Endothelial cell (in vitro differentiated cells): ENCODE measurements around the gene LRGUK. TPM values are rescaled to one million over a fixed set of nuclear protein-coding genes. Genes with fewer than 3 reads are reported as not detected.
A peak's percentile ranks its signal among the peaks of the same experiment; 100 is the strongest.

Source experiments
- DNase-seq: peaks from one replicate; pipeline ENCODE4 v3.0.0; 2021; ENCODE audit warnings: low spot score
- H3K27ac Mint-ChIP-seq: one replicate; pipeline ENCODE4 v1.8.0; 2021; ENCODE audit warnings: mixed read lengths, inconsistent platforms; ENCODE audit not compliant: unreplicated experiment
- H3K27me3 Mint-ChIP-seq: one replicate; pipeline ENCODE4 v1.8.0; 2021; ENCODE audit warnings: mild to moderate bottlenecking, moderate library complexity, mixed read lengths, inconsistent platforms; ENCODE audit not compliant: unreplicated experiment
- H3K36me3 Mint-ChIP-seq: one replicate; pipeline ENCODE4 v1.8.0; 2021; ENCODE audit warnings: mild to moderate bottlenecking, low read depth, mixed read lengths, inconsistent platforms; ENCODE audit not compliant: unreplicated experiment
- H3K4me1 Mint-ChIP-seq: one replicate; pipeline ENCODE4 v1.8.0; 2021; ENCODE audit warnings: mild to moderate bottlenecking, mixed read lengths, inconsistent platforms; ENCODE audit not compliant: unreplicated experiment
- H3K4me3 Mint-ChIP-seq: one replicate; pipeline ENCODE4 v1.8.0; 2021; ENCODE audit warnings: mild to moderate bottlenecking, mixed read lengths, inconsistent platforms; ENCODE audit not compliant: unreplicated experiment
- H3K9me3 Mint-ChIP-seq: one replicate; pipeline ENCODE4 v1.8.0; 2021; ENCODE audit warnings: mixed read lengths, inconsistent platforms; ENCODE audit not compliant: unreplicated experiment
- total RNA-seq: library from RNA; stranded (reverse); fragmentation: NEBNext Ultra II Directional; extraction: Animal tissue kit (Norgen Biotek cat#: 25700); gene quantifications from one replicate; pipeline ENCODE4 v1.2.1, GENCODE V29; 2021; ENCODE audit not compliant: unreplicated experiment
- TF ChIP-seq, protein P1 (sequence below): fragments of 200-600 bp; sonication (generic); IDR thresholded peaks from one replicate; pipeline ENCODE4 v1.5.0; 2021; ENCODE audit warnings: antibody characterized with exemption; ENCODE audit not compliant: unreplicated experiment

Gene LRGUK
- total RNA-seq, 1 donor from 2014 or later = 0.64 TPM

DNA sequence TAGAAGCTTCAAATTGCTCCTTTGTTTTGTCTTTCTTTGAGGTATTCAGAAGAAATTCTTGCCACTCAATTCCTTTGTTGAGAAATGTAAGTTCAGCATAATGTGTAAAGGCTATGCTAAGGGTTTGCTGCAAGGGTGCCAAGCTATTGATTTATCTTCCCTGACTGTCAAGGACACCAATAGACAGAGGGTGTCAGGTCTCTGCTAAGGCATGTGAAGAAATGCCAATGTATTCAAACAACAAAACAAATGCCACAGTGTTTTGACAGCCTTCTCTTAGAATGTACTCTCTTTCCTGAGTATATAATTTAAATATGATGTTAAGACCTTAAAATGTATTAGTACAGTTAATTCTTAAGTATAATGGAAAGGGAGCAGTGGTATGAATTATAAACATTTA is 62.4 kb downstream of the LRGUK start:
- Mint-ChIP-seq H3K36me3 (no peaks in the 10 kb centered on the region), H3K4me3 (no peak overlapping the region), H3K9me3 (no peaks in the 10 kb centered on the region), H3K27ac (no peak overlapping the region), H3K27me3 (peaks cover 2% of the 10 kb centered on the region), H3K4me1 (peaks cover 31% of the 10 kb centered on the region)
- no peak for DNase-seq
- TF ChIP-seq, protein P1, sequence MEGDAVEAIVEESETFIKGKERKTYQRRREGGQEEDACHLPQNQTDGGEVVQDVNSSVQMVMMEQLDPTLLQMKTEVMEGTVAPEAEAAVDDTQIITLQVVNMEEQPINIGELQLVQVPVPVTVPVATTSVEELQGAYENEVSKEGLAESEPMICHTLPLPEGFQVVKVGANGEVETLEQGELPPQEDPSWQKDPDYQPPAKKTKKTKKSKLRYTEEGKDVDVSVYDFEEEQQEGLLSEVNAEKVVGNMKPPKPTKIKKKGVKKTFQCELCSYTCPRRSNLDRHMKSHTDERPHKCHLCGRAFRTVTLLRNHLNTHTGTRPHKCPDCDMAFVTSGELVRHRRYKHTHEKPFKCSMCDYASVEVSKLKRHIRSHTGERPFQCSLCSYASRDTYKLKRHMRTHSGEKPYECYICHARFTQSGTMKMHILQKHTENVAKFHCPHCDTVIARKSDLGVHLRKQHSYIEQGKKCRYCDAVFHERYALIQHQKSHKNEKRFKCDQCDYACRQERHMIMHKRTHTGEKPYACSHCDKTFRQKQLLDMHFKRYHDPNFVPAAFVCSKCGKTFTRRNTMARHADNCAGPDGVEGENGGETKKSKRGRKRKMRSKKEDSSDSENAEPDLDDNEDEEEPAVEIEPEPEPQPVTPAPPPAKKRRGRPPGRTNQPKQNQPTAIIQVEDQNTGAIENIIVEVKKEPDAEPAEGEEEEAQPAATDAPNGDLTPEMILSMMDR = no peak

DNA sequence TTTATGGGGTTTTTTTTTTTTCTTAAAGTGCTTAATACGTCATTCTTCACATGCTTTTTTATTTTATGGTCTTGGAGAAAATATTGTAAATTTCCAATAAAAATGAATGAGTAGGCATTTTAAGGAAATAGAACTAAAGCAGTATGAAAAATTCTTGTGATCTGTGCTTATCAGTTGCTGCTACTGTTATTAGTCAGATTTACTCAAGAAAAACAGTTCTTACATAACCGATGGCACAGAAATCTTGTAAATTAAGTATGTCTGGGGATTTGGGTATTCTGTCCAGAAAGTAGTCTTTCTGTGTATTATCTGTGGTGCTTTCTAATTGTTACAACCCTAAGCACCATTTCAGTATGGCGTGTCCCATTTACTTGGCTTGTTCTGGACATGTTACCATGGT is 64.7 kb downstream of the LRGUK start:
- Mint-ChIP-seq H3K4me1 (peaks cover 28% of the 10 kb centered on the region), H3K36me3 (no peaks in the 10 kb centered on the region), H3K27ac (no peak overlapping the region), H3K27me3 (peaks cover 2% of the 10 kb centered on the region), H3K4me3 (no peak overlapping the region), H3K9me3 (no peaks in the 10 kb centered on the region)
- TF ChIP-seq, protein P1 = no peak
- no peak for DNase-seq

DNA sequence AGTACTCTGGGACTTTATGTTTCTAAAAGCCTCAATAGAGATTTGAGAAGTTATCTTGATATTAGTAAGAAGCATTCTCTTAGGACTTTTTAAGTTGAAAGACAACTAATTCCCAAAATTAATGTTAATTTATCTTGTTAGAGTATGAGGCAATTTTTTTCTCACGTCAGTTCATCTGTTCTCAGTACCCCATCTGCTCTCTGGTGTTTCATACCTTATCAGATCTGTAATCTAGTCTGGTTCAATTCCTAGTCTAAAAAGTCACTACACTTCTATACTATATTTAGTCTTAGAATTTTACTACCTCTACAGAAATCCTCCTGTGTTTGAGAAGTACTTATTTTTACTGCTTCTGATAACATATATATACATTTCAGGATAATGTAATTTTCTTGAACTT is 66.1 kb downstream of the LRGUK start:
- Mint-ChIP-seq H3K4me1 (peaks cover 24% of the 10 kb centered on the region), H3K9me3 (no peaks in the 10 kb centered on the region), H3K4me3 (no peak overlapping the region), H3K27me3 (peaks cover 2% of the 10 kb centered on the region), H3K27ac (peak overlapping the region; percentile 14), H3K36me3 (no peaks in the 10 kb centered on the region)
- no peak for DNase-seq
- TF ChIP-seq, protein P1 = no peak

GRCh38 chr7:134195252-134195651 is 68.1 kb downstream of the LRGUK start:
- Mint-ChIP-seq H3K4me1 (peaks cover 17% of the 10 kb centered on the region), H3K4me3 (no peak overlapping the region), H3K9me3 (no peaks in the 10 kb centered on the region), H3K27me3 (no peaks in the 10 kb centered on the region), H3K27ac (no peak overlapping the region), H3K36me3 (no peaks in the 10 kb centered on the region)
- DNase-seq = no peak
- TF ChIP-seq, protein P1 = no peak

DNA sequence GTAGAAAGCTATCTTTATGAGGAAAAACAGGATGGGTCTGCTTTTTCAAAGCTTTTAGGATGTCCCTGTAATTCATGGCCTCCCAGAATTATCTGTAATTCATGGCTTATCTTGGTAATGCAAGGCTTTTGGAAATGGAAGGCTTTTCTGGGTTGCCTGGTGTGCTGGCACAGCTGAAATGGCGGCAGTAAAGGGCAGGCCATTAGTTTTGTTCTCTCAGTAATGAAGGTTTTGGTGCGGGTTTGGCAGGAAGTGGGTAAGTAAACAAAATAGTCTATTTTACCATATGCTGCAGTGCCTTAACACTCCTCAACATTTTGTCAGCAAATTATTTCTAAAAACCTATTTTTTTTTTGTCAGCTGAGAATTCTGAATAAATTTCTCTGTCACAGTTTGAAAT is 69.3 kb downstream of the LRGUK start:
- Mint-ChIP-seq H3K27me3 (no peaks in the 10 kb centered on the region), H3K9me3 (no peaks in the 10 kb centered on the region), H3K36me3 (no peaks in the 10 kb centered on the region), H3K27ac (no peak overlapping the region), H3K4me3 (no peak overlapping the region), H3K4me1 (peaks cover 17% of the 10 kb centered on the region)
- TF ChIP-seq, protein P1 = no peak
- DNase-seq = no peak
